GM10847 (cell line): ENCODE measurements around the gene STIM1.

ENCODE experiments used
- POLR2A ChIP-seq: IDR thresholded peaks from 2 replicates; pipeline ENCODE4 v1.6.1; 2011; ENCODE audit not compliant: insufficient read length; ENCODE audit errors: extremely low read depth

Gene STIM1

GRCh38 chr11:3939651-3940190, 84.3 kb downstream of the STIM1 start:
- no peak for TF ChIP-seq POLR2A

DNA sequence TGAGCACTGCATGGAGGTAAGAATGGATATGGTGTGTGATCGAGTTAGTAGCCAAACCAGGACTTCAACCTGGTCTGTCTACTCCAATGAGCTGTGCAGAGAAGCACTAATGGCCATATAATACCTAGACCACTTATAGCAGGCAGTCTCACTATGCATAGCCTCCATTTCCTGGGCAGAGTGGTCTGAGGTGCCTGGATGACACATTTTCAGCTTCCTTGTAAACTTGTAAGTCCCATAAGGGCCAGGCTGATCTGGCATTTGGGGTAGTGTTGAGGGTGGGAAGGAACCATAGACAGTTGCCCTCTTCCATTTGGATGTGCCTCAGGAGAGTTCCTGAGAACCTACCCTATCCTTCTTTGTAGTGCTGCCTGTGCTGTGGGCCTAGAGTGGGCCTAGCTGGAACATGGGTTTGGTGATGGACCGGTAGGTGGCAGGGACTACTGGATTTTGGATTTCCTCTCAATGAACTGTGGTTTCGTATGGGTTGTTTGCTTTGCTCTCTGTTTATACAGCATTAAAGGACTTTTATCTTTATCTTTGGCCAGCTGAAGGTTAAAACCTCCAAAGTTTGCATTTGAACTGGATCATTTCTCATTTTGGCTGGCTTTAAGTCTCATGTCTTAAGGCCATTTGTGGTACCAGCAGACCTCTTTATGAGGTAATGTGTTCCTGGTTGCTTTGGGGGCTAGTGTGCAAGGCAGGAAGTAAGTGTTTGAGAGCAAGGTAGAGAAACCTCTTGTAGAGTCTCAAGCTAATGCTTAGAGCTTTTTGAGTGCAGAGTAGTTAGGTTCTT, 86.9 kb downstream of the STIM1 start:
- TF ChIP-seq POLR2A, result no peak

DNA sequence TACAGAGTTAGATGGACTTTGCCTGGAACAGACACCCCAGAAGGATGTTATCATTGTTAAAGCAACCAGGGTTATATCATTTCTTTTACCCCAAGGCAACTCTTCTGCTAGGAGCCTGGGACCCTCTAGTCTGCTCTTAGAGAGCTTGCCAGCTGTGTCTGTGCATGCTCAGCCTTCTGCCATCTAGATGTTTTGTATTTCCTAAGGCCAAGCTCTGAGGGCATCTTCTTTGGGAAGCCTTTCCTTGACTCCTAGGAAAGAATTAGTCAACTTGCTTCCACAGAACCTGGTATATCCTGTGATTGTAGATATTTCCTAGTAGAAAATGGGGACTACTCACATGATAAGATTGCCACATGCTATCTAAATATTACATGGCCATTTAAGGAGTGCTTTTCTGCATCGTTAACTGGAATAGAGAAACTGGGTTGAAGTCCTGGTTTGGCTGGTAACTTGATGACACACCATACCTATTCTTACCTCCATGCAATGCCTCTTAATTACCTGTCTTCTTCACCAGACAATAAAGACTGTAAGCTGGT, 87.6 kb downstream of the STIM1 start:
- no peak for TF ChIP-seq POLR2A

GRCh38 chr11:3944198-3944597, 88.7 kb downstream of the STIM1 start:
- no peak for TF ChIP-seq POLR2A

DNA sequence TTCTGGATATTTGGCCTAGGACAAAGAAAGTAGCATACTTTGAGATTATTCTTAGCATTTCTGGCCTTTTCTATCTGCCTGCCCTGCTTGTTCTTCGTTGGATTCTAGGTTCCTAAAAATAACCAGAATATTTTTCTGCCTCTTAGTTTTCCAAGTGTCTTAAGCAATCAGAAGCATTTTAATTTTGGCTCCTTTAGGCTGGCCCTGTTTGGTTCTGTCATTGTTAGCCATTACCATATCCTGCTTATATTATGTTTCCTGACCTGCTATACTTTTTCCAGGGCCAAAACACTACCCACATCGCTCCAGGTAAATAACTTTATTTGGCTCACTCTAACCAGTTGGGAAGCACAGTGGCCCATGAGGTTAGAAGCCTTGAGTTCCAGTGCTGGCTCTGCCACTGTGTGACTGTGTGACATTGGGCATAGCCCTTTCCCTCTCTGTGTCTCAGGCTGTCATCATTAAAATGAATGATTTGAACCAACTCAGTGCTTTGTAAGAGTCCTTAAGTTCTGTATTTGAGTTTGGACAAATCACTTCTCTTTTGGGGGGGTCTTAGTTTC, 91.1 kb downstream of the STIM1 start:
- TF ChIP-seq POLR2A, result no peak

GRCh38 chr11:3947061-3947460, 91.6 kb downstream of the STIM1 start:
- TF ChIP-seq POLR2A, result no peak

GRCh38 chr11:3949125-3949524, 93.7 kb downstream of the STIM1 start:
- no peak for TF ChIP-seq POLR2A

- no peak for TF ChIP-seq POLR2A
Observed at GRCh38 chr11:3950996-3951660, 95.7 kb downstream of the STIM1 start.

DNA sequence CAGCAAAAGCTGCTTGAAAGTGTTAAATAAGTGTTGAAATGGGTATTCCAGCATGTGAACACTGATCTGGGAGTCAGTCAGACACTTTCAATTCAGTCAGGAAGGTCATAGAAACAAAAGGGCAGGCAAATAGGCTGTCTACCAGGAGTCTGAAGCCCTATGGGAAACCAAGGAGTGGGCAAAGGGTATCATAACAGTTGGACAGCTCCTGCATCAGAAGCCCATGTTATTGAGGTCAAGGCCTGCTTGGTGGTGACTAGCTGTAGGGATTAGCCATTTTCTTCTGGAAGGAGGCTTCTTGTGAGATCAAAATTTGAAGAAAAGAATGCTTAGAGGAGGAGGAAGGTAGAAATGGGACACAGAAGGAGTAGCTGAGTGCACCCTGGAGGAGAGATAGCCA, 97.3 kb downstream of the STIM1 start:
- no peak for TF ChIP-seq POLR2A

GRCh38 chr11:3953327-3953726, 97.9 kb downstream of the STIM1 start:
- no peak for TF ChIP-seq POLR2A

- no peak for TF ChIP-seq POLR2A
Observed at GRCh38 chr11:3954448-3955298, 99.2 kb downstream of the STIM1 start.

GRCh38 chr11:3955299-3955665, 99.8 kb downstream of the STIM1 start:
- TF ChIP-seq POLR2A, result no peak

DNA sequence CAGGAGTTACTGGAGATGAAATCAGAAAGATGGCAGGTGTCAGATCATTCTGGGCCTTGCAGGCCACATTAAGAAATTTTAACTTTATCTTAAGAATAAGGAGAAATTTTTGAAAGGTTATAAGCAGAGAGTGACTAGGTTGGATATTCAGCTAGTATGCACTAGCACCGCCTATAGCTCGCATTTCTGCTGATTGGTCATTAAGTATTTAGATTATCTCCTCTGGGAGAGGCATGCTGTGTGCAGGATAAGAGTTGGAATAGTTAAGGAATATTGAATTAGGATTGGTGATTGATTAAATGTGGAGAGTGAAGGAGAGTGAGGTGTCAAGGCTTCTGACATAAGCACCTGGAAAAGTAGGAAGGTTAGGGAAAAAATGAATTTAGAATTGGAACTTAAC, 100.6 kb downstream of the STIM1 start:
- no peak for TF ChIP-seq POLR2A

GRCh38 chr11:3956748-3957147, 101.3 kb downstream of the STIM1 start:
- no peak for TF ChIP-seq POLR2A

DNA sequence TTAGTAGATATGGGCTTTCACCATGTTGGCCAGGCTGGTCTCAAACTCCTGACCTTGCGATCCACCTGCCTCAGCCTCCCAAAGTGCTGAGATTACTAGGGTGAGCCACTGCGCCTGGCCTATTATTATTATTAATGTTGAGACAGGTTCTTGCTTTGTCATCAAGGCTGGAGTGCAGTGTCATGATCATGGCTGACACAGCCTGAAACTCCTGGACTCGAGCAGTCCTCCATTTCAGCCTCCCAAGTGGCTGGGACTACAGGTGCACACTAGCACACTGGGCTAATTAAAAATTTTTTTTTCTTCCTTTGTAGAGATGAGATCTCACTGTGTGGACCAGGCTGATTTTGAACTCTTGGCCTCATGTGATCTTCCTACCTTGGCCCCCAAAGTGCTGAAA, 102.0 kb downstream of the STIM1 start:
- no peak for TF ChIP-seq POLR2A
